Renal cortical epithelial cell (primary cell): ENCODE measurements around the gene NOC4L. TPM values are rescaled to one million over a fixed set of nuclear protein-coding genes. Genes with fewer than 3 reads are reported as not detected.
"Not testable (repeated sequence)": the region's sequence is repeated elsewhere in the genome, so short reads cannot be mapped to it uniquely, and the experiment has no call there.

Experiments used
- DNase-seq: peaks from one replicate; pipeline ENCODE4 v3.0.0-alpha.2; 2011; ENCODE audit warnings: low read depth
- total RNA-seq: library from RNA; depleted of rRNA; stranded (reverse); fragments of >200 nt; gene quantifications from 2 replicates; pipeline ENCODE4 v1.2.3, GENCODE V29; 2014

The NOC4L gene
- total RNA-seq, 1 donor from 2014 or later: 16.9 TPM

DNA sequence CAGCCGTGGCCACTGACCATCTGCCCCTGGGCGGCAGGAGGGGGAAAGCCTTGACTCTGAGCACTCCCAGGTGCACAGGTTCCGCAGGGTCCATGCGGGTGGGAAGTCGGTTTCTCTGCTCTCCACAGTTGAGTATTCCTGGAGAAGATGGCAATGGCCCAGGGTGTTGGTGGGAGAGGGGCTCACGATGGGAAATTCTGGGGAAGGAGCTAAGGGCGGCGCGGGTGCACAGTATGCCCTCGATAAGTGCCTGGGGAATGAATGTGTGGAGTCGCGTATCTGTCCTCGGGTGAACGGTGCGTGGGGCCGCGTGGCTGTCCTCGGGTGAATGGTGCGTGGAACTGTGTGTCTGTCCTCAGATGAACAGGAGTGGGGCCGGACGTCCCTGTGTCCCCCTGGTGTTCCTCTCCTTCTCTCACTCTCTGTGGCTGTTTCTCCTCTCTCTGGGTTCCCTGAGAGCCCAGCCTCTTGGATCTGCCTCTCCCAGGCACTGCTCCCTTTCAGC is 38.0 kb downstream of the NOC4L start:
- no peak for DNase-seq

DNA sequence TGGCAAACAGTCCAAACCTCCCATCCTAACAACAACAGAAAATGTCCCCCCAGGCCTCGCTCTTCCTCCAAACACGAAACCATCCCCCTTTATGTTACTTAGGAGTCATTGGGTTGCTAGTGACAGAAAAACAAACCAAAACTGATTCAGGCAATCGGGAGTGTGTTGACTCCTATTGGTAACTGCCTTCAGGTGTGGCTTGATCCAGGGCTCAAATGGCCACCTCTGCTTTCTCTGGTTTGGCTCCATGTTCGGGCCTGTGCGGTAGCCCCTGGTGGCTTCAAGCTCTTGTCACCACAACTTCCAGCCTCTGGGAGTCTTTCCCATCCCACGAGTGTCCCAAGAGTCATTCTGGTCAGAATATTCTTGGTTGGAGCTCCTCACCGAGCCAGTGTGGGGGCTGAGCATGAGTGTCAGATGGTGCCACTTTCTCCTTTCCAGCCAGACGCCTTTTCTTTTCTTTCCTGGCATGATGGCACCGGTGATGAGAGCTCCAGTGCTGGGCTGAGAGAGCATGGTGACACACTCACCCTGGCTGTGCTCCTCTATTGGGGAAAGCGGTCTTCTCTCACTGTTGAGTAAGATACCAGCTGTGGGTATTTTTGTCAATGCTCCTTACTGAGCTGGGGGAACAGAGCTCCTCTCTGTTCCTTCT is 38.6 kb downstream of the NOC4L start:
- no peak for DNase-seq

DNA sequence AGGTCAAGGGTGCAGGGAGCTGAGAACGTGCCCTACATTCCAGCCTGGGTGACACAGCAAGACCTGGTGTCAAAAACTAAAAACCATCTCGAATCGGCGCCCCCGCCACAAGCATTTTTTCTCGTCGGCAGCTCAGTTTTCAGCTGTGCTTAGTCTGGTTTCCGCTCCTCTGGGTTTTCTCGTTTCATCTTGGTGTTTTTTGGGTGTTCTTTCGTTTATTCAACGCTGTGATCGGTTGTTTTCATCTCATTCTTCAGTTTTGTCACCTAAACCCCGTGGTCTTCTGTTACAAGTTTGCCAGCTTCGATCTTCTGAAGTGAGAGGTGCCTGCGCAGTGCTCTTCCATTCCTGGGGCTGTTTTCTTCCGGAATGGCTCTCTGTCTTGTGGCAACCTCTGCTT is 41.4 kb downstream of the NOC4L start:
- DNase-seq: no peak

DNA sequence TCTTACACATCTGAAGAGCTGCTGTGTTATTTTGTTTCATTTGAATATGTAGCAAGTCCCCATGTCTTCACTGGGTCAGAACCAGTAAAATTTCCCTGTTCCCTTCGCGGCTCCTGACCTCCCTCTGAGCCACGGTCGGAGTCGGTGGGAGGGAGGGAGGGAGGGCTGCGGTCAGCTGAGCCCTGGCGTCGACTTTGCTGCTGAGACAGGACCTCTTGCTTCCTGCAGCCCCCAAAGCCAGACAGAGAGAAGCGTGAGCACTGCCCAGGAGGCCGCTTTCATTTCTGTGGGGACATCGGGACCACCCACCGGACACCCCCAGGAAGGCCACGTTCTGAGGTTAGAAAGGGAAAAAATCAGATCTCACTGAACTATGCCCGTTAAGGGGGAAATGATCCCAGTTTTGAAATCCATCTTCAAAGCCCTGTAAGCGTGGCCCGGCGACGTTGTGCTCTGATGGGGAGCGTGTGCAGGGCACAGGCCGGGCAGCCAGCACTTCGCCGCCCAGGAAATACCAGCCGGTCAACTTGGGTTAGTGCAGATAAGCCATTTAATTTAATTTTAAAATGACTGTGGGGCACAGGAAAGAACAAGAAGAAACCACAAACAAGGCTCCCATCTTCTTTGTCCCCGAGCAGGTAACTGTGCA is 42.1 kb downstream of the NOC4L start:
- no peak for DNase-seq

DNA sequence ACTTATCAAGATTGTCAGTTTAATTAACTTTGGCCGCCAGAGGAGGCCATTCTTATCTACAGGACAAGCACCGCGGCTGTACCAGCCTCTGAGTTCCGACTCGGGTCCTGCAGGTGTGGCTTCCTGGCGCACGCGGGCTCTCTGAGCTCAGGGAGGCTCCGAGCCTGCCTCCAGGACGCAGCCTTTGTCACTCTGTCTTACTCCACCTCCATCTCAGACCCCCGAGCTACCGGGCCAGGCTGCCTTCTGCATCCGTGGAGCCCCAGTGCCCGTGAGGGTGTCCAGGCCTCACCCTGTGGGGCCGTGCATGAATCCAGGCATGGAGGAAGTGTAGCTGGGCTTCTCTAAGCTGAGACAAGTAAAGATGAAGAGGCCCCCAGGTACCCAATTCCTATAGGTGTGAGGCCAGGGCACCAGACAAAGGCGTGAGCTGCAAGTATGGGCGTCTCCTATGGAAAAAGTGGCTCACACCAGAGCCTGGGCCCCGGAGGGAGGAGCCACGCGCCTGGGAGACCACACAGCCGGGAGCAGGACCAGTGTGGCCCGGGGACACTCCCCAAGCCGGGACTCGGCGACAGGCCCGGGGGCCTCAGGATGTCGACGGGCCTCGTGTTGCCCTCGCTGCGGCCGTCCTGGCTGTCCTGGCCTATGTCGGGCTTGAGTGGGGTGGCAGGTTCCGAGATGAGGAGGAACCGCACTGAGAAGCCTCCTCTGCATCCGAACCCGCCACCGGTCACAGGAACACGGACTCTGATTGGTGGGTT is 42.8 kb downstream of the NOC4L start:
- DNase-seq: no peak

DNA sequence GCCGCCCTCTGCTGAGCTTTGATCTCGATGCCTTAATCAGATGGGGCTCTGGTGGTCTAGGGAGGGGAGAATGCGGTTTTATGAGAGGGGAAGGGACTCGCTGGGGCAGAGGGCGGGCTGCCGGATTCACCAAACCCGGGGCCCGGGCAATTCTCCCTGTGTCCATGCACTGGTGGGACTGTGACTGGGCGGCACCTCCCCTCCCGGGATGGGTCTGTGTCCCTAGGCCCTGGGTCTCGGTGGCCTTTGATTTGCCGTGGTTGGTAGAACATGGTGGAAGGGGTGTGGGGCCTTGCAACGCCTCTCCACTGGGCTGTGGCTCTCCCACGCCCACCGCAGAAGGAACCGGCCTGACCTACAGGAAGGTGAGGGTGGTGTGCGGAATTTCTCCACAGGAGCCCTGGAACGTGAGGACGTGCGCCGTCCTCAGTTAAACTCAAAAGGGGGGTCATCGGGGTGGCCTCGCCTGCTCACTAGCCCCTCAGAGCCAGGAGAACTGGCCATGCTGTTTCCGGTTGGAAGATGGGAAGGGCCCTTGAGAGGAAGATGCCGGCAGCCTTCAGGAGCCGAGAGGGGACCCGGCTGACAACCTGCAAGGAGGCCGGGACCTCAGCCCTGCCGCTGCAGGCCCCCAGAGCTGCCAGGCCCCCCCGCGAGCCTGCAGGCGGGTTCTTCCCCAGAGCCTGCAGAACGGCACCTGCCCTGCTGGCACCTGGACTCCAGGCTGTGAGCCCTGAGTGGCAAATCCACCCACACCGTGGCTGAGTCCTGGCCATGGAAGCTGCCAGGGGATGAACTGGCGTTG is 43.6 kb downstream of the NOC4L start:
- no peak for DNase-seq

DNA sequence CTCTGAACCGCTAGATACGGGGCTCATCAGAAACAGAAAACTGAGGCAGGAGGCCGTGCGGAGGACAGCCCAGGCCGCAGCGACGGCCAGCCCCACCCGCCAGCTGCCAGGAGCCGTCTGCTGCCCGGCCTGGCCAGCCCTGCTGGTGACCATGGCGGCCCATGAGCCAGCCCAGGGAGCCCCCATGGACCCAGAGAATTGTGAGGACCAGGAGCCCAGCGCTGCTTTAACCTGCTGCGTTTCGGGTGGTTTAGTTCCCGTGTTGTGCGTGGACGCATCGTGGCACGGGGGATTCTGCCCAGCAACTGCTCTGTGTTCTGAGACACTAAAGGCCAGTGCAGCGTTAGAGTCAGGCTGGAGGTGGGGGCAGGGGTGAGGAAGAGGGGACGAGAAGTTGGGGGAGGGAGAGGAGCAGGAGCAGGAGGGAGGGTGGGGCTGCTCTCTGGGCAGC is 44.2 kb downstream of the NOC4L start:
- DNase-seq: no peak

DNA sequence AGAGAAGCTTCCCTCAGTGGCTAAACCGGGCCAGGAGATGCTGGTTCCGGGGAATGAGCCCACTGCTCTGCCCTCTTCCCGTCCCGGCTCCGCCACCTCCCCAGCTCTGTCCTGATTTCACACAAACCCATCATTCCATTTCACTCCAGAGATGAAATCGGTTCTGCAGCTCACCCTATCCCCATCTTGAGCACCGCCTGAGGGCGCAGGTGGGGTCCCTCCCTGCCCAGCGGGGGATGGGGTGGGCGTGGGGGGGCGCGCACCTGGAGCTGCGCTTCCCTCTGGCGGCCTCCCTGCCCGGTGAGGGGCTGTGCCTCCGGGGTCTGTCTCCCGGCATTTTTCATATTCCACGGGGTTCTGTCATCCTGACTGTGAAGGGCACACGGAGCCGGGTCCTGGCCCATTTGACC is 44.7 kb downstream of the NOC4L start:
- no peak for DNase-seq

DNA sequence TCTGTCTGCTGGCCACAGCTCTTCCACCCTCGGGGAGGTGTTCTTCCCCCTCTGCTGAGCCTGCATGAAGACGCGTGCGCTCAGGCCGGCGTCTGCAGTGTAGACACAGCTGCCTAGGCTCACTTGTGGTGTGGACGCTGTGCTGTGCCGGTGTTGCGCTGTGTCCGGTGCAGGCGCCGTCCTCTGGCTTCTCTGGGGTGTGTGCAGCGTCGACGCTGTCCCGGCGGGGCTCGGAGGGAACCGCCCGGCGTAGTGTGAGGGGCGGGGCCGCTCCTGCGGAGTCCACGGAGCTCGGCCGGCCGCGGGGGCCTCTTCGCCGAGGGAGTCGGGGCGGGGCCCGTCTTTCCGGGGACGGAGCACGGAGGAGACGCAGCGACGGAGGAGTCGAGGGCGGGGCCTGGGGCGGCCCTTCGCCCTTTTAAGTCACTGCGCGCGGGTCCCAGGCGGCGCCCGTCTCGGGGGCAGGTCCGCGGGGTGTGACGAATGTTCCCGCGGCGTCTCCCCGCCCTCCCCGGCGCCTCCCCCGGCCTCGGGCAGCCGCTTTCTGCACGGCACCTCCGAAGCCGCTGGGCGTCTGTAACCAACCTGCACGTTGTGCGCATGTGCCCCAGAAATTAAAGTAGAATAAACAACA is 45.2 kb downstream of the NOC4L start:
- peak; percentile 46 for DNase-seq

DNA sequence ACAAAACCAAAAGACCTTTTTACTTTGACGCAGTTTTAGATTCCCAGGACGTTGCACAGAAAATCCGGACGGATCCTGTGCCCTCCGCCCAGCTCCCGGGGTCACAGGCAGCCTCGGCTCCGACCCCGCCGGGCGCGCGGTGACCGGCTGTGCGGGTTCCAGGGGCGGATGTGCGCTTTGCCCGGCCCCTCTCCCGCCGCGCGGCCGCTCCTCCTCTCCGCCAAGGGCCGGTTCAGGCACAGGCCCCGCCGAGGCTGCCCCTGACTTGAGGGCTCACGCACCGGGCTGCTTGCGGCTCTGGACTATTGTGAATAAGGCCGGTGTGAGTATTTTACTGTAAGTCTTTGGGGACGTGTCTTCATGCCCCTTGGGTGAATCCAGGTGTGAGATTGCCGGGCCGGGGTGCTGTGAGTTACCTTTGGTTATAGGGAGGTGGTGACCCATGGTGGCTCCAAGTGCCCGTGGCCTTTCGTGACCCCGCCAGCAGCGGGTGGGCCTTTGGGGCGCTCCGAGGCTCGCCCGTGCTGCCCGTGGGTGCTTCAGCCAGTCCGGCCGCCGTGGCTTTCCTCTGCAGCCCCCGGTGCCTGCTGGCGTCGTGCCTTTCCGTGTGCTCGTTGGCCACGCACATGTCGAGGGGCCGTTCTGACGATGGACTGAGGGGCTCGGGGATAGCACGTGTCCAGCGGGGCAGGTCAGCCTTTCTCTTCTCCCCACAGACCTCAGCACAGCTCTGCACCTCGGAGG is 45.9 kb downstream of the NOC4L start:
- no peak for DNase-seq

DNA sequence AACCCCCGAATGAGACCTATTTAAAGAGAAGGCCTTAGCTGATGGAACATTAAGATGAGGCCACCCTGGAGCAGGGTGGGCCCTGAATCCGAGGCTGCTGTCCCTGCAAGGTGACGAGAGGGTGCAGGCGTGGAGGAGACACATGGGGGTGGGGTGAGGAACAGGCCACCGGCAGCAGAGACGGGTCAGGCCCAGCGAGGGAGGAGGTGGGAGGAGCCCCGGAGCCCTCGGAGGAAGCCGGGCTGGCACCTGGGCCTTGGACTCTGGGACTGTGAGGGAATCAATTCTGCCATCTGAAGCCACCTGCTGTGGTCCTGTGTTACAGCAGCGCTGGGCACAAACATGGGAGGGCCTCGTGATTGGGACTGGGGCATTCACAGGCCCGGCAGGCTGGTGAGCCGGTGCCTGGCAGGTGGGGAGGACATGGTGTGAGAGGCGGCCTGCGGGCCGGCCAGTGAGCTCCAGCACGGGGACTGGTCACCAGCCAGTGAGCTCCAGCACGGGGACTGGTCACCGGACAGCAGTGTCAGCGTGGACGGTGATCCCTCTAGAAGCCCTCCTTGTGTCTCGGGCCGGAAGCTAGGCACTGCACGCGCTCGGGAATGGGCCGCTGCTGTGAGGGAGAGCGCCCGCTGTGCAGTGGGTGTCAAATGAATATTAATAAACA is 46.7 kb downstream of the NOC4L start:
- DNase-seq: no peak

DNA sequence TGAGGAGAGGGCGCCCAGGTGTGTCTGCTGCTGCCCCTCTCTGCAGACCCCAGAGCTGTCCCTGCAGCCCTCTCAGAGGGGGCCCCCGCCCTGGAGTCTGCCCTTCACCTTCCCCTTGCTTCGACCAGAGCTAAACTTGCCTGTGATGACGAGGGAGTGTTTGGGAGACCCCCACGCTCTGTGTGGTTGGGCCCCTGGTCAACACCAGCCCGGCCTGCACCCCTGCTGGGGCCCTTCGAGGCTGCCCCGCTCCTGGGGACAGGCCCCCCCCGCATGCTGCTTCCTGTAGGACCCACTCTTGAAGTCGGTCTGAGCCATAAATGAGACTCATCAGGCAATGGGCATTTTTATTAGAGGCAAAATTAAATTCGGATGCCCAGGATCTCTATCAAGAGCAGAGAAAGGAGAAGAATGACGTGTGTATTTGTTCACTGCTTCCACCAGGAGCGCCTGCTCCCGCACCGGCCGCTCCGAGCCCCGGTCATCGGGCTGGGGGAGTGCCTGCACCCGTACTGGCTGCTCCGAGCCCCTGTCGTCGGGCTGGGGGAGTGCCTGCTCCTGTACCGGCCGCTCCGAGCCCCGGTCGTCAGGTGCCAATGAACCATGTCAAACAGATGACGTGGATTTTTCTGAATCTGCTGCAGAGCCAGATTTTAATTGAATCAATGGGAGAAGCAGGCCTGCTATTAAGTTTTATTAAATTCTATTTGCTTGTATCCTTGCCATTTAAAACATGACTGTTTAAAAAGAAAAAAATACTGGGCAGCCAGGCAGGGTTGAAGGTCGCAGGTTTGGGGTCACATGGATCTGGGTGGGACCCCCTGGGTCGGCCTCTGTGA is 47.7 kb downstream of the NOC4L start:
- DNase-seq: no peak

DNA sequence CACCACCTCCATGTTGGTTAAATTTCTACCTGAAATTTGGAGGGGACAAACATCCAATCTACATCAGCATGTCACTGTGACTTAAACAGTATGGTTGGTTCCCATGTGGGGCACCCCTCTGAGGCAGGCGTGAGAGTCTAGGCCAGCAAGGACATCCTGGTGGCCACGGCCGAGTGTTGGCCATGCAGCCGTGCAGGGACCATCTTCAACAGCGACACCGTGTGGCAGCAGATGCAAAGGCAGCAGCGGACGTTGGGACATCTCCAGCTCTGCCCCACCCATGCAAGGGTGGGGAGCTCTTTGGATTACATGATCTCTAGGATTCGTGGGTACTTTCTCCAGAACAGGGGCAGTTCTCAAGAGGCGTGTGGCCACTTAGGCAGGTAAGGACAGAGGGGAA is 49.8 kb downstream of the NOC4L start:
- no peak for DNase-seq

DNA sequence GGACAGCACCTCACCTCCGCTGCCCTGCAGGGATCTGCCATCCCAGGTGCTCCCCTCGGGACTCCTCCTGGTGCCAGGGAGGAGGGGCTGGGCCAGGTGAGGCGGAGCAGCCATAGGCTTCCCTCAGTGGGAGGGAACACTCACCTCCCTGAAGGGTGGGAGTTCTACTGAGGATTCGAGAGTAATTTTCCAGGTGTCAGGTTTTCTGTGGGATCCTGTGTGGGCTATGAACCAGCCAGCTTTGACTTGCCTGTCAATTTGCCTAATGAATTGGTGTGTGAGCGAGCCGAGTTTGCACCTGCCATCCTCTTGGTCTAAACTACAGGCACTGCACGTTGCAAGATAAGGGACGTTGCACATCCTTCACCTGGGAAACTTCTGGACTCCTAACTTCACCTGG is 50.3 kb downstream of the NOC4L start:
- no peak for DNase-seq

DNA sequence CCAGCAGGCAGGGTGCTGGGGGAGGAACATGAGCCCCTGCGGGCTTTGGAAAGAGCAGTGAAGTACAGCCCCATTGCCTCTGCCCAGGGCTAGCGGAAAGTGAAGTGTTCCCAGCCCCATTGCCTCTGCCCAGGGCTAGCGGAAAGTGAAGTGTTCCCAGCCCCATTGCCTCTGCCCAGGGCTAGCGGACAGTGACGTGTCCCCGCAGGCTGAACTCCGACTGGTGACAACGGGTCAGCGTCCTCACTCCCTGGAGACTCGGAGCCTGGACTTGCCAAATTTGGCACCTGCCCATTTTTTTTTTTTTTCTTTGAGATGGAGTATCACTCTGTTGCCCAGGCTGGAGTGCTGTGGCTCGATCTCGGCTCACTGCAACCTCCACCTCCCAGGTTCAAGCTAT is 51.0 kb downstream of the NOC4L start:
- DNase-seq: not testable (repeated sequence)

DNA sequence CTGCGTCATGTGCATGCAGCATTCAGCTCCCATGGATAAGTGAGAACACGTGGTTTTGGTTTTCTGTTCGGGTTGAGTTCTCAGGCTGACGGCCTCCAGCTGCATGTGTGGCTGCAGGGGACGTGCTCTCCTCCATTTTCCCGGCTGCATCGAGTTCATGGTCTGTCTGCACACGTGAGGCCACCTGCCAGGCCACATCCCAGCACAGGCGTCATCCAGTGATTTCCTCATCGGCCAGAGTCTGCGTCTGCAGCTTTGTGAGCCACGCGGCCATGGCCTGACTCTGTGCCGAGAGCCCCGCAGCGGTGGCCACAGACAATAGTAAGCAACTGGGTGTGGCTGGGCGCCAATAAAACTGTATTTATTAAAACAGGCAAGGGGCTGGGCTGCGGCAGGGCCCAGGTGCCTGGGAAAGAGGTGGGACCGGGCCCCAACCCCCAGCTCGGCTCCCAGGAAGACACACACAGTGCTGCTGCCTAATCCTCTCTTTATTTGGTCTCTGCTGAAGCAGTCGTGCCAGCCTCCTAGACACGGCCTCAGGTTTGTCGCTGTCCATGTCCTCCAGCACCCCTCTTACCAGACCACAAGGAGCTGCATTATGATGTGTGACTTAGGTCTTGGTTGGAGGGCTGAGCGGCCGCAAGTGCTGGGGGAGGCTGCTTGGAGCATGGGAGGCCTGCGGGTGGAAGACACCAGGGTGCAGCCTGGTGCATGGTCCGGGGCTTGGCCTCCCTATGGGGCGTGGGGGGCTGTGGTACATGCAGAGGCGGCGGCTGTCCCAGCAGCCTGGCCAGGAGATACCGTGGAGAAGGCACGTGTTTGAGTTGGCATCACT is 52.0 kb downstream of the NOC4L start:
- DNase-seq: no peak

DNA sequence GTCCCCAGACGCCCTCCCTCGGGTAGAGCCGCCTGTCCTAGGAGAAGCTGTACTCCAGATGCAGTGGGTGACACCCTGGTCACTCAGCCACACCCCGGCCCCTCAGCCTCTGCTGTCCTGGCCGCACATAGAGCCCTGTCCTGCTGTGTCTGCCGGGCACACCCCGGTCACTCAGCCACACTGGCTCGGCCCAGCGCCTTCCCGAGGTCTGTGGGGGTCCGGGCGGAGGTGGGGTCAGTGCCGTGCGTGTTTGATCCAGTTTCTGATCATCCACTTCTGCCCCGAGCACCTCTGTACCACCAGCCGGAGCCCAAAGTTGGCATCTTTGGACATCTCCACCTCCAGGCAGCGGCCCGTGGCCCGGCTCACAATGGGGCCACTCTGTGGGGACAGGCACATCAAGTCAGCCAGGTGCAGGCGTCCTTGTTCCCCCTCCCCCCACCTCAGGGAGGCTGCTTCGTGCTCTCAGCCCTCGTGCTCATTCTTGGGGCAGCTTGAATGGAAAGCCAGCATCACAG is 52.7 kb downstream of the NOC4L start:
- DNase-seq: no peak
